ENCODE data around the gene IL12B.
"Not testable (repeated sequence)": the region's sequence is repeated elsewhere in the genome, so short reads cannot be mapped to it uniquely, and the experiment has no call there.

The IL12B gene

DNA sequence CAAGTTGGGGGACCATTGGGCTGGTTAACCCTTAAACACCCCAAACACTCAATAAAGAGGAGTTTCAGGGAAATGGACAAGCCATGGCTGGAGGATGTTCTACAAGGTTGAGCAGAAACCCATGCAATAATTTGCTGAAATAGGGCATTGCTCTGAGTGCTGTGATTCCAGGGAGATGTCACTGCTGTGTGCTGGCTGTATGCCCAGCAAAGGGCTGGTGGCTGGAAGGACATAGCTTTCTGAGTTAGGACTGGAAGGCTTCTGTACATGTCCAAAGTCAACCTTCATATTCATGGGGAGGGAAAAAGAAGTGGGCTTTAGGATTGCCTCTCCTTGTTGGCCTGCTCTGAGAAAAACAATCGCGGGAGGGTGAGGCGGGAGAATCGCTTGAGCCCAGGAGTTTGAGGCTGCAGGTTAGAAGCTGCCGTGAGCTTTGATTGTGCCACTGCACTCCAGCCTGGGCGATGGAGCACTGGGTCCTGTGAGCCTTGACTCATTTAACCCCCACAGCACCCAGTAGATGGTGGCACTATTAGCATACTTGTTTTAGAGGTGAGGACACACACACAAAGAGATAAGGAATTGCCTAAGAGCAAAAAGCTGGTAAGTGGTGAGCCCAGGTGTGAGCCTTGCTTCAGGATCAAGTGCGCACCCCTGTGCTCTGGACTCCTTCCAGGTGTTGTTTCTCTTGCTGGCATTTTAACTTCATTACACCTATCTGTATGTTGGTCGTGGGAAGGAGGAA lies 20.4 kb downstream of the IL12B start:
- Histone ChIP-seq H3K9ac (ENCODE audit: low read length) (no peak overlapping the region), H3K27ac (ENCODE audit: low read depth, low read length) (no peak overlapping the region), H3K36me3 (ENCODE audit: control insufficient read depth, insufficient read depth, low read length) (no peaks in the 10 kb centered on the region), H3K27me3 (ENCODE audit: control insufficient read depth, insufficient read depth, low read length) (peaks cover 2% of the 10 kb centered on the region), H3K4me3 (ENCODE audit: low read length) (no peak overlapping the region), H3K4me1 (ENCODE audit: control insufficient read depth, insufficient read depth, low read length) (no peaks in the 10 kb centered on the region)

DNA sequence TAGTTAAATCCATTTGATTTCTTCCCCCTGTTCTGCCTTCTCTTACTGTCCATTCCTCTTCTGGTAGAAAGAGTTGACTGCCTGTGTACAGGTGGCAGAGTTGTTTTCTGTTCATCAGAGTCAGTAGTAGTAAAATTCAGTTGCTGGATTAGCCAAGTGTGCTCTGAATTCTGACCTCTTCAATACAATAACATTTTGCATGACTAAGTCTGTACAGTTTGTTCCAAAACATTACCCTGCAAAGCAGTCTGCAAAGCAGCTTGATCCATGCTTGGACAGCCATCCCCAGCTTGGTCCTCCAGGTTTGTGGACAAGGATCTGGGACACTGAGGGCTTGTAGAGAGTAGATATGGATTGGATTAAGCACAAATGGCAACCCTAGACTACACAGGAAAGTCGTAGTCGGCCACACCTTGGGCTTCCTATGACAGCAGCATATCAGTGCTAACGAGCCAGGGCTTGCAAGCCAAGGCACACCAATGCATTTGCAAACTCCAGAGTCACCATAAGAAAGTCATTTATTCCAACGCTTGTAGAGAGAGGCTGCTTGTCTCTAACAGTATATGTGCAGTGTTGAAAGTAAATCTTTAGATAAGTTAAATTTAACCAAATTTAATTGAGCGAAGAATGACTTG lies 25.2 kb downstream of the IL12B start:
- H3K36me3 ChIP-seq (ENCODE audit: control insufficient read depth, insufficient read depth, low read length) = no peaks in the 10 kb centered on the region
- H3K4me3 ChIP-seq (ENCODE audit: low read length) = no peak overlapping the region
- H3K9ac ChIP-seq (ENCODE audit: low read length) = no peak overlapping the region
- no peaks in the 10 kb centered on the region for H3K27me3 ChIP-seq (ENCODE audit: control insufficient read depth, insufficient read depth, low read length)
- no peak overlapping the region for H3K27ac ChIP-seq (ENCODE audit: low read depth, low read length)
- no peaks in the 10 kb centered on the region for H3K4me1 ChIP-seq (ENCODE audit: control insufficient read depth, insufficient read depth, low read length)

- no peak overlapping the region for H3K27ac ChIP-seq (ENCODE audit: low read depth, low read length)
- no peak overlapping the region for H3K4me3 ChIP-seq (ENCODE audit: low read length)
These were observed 27.0 kb downstream of the IL12B start for GRCh38 chr5:159303286-159303685.

DNA sequence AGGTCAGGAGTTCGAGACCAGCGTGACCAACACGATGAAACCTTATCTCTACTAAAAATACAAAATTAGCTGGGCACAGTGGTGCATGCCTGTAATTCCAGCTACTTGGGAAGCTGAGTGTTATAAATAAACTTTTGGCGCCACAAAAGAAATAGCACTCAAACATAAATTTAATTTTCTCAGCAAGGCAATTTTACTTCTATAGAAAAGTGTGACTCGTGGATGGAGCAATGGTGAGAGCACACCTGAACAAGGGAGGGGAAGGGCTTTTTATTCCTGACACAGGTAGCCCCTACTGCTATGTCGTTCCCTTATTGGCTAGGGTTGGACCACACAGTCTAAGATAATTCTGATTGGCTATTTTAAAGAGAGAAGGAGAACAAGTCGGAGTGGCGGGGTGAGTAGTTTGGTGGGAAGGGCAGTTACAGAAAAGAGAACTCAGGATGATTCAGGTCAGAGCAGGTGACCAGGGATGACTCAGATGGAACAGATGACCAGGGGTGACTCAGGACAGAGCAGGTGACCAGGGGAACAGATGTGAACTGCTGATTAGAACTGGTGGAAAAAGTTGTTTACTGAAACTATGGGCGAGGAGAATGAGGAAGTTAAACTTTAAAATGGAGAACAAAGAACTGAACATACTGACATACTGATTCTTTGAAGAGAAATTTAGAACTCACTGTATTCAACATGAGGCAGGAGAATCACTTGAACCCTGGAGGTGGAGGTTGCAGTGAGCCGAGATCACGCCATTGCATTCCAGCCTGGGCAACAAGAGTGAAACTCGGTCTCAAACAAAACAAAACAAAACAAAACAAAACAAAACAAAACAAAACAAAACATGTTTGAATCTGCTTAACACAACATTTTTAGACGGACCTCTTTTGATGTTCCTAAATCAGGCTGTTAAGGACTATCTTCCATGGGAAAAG lies 28.1 kb downstream of the IL12B start:
- not testable (repeated sequence) for H3K4me1 ChIP-seq (ENCODE audit: control insufficient read depth, insufficient read depth, low read length); H3K27ac ChIP-seq (ENCODE audit: low read depth, low read length); H3K36me3 ChIP-seq (ENCODE audit: control insufficient read depth, insufficient read depth, low read length); H3K27me3 ChIP-seq (ENCODE audit: control insufficient read depth, insufficient read depth, low read length); H3K9ac ChIP-seq (ENCODE audit: low read length); H3K4me3 ChIP-seq (ENCODE audit: low read length)

More at GRCh38 chr5:159303286-159303685, 27.0 kb downstream of the IL12B start:
- no peaks in the 10 kb centered on the region for H3K36me3 ChIP-seq (ENCODE audit: control insufficient read depth, insufficient read depth, low read length)
- no peaks in the 10 kb centered on the region for H3K4me1 ChIP-seq (ENCODE audit: control insufficient read depth, insufficient read depth, low read length)
- no peak overlapping the region for H3K9ac ChIP-seq (ENCODE audit: low read length)
- H3K27me3 ChIP-seq (ENCODE audit: control insufficient read depth, insufficient read depth, low read length) = no peaks in the 10 kb centered on the region

DNA sequence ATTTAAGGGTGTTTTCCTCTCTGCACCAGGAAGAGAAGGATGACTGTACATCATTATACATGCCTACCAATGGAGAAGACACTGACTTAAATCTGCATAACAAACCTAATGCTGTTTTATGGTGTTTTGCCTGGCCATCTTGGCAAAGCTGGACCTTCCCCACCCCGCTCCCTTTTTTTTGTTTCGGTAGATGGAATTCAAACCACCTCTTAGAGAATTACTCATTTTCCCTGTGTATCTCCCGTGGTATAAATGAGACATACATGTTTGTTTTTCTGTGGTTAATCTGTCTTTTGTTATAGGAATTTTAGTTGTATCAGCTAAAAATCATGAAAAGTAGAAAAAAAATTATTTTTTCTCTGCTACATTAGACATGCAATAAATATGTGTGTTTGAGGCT lies 28.8 kb downstream of the IL12B start:
- H3K36me3 ChIP-seq (ENCODE audit: control insufficient read depth, insufficient read depth, low read length) = no peaks in the 10 kb centered on the region
- H3K4me1 ChIP-seq (ENCODE audit: control insufficient read depth, insufficient read depth, low read length) = no peaks in the 10 kb centered on the region
- no peak overlapping the region for H3K9ac ChIP-seq (ENCODE audit: low read length)
- H3K27ac ChIP-seq (ENCODE audit: low read depth, low read length) = no peak overlapping the region
- H3K27me3 ChIP-seq (ENCODE audit: control insufficient read depth, insufficient read depth, low read length) = no peaks in the 10 kb centered on the region
- no peak overlapping the region for H3K4me3 ChIP-seq (ENCODE audit: low read length)

GRCh38 chr5:159297300-159297699 lies 33.0 kb downstream of the IL12B start:
- not testable (repeated sequence) for H3K4me3 ChIP-seq (ENCODE audit: low read length); H3K27ac ChIP-seq (ENCODE audit: low read depth, low read length); H3K9ac ChIP-seq (ENCODE audit: low read length); H3K4me1 ChIP-seq (ENCODE audit: control insufficient read depth, insufficient read depth, low read length); H3K36me3 ChIP-seq (ENCODE audit: control insufficient read depth, insufficient read depth, low read length); H3K27me3 ChIP-seq (ENCODE audit: control insufficient read depth, insufficient read depth, low read length)

GRCh38 chr5:159294921-159295320 lies 35.4 kb downstream of the IL12B start:
- Histone ChIP-seq H3K9ac (ENCODE audit: low read length) (no peak overlapping the region), H3K27me3 (ENCODE audit: control insufficient read depth, insufficient read depth, low read length) (peaks cover 2% of the 10 kb centered on the region), H3K36me3 (ENCODE audit: control insufficient read depth, insufficient read depth, low read length) (no peaks in the 10 kb centered on the region), H3K4me3 (ENCODE audit: low read length) (no peak overlapping the region), H3K27ac (ENCODE audit: low read depth, low read length) (no peak overlapping the region), H3K4me1 (ENCODE audit: control insufficient read depth, insufficient read depth, low read length) (no peaks in the 10 kb centered on the region)

GRCh38 chr5:159290741-159291140 lies 39.5 kb downstream of the IL12B start:
- no peak overlapping the region for H3K4me3 ChIP-seq (ENCODE audit: low read length)
- peaks cover 2% of the 10 kb centered on the region for H3K27me3 ChIP-seq (ENCODE audit: control insufficient read depth, insufficient read depth, low read length)
- H3K27ac ChIP-seq (ENCODE audit: low read depth, low read length) = no peak overlapping the region
- no peak overlapping the region for H3K9ac ChIP-seq (ENCODE audit: low read length)
- no peaks in the 10 kb centered on the region for H3K4me1 ChIP-seq (ENCODE audit: control insufficient read depth, insufficient read depth, low read length)
- no peaks in the 10 kb centered on the region for H3K36me3 ChIP-seq (ENCODE audit: control insufficient read depth, insufficient read depth, low read length)

GRCh38 chr5:159286420-159287035 lies 43.8 kb downstream of the IL12B start:
- H3K4me3 ChIP-seq (ENCODE audit: low read length) = no peak overlapping the region
- no peak overlapping the region for H3K9ac ChIP-seq (ENCODE audit: low read length)
- H3K4me1 ChIP-seq (ENCODE audit: control insufficient read depth, insufficient read depth, low read length) = no peaks in the 10 kb centered on the region
- H3K27me3 ChIP-seq (ENCODE audit: control insufficient read depth, insufficient read depth, low read length) = peaks cover 2% of the 10 kb centered on the region
- no peaks in the 10 kb centered on the region for H3K36me3 ChIP-seq (ENCODE audit: control insufficient read depth, insufficient read depth, low read length)
- no peak overlapping the region for H3K27ac ChIP-seq (ENCODE audit: low read depth, low read length)

- Histone ChIP-seq H3K4me3 (ENCODE audit: low read length) (no peak overlapping the region), H3K9ac (ENCODE audit: low read length) (no peak overlapping the region), H3K27ac (ENCODE audit: low read depth, low read length) (no peak overlapping the region), H3K36me3 (ENCODE audit: control insufficient read depth, insufficient read depth, low read length) (peaks cover 10% of the 10 kb centered on the region), H3K4me1 (ENCODE audit: control insufficient read depth, insufficient read depth, low read length) (no peaks in the 10 kb centered on the region), H3K27me3 (ENCODE audit: control insufficient read depth, insufficient read depth, low read length) (no peaks in the 10 kb centered on the region)
These were observed 55.6 kb downstream of the IL12B start for GRCh38 chr5:159274676-159275075.

GRCh38 chr5:159273923-159274322 lies 56.4 kb downstream of the IL12B start:
- H3K4me1 ChIP-seq (ENCODE audit: control insufficient read depth, insufficient read depth, low read length) = no peaks in the 10 kb centered on the region
- H3K27ac ChIP-seq (ENCODE audit: low read depth, low read length) = no peak overlapping the region
- no peak overlapping the region for H3K4me3 ChIP-seq (ENCODE audit: low read length)
- H3K9ac ChIP-seq (ENCODE audit: low read length) = no peak overlapping the region
- peaks cover 6% of the 10 kb centered on the region for H3K36me3 ChIP-seq (ENCODE audit: control insufficient read depth, insufficient read depth, low read length)
- no peaks in the 10 kb centered on the region for H3K27me3 ChIP-seq (ENCODE audit: control insufficient read depth, insufficient read depth, low read length)

DNA sequence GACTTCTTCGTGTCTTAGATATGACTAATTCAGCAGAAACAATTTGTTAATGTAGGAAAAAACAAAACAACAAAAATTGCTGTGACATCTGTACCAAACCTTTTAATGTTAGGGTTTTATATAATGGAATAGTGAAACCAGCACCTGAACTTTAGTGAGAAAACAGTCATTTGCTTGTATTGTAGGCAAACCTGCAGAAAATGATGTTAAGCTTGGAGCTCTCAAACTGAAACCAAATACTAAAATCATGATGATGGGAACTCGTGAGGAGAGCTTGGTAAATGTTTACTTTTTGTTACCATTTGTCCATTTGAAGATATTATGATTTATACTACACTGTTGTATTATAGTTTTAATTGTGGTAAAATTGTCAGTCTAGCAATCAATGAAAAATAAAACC lies 60.6 kb downstream of the IL12B start:
- no peak overlapping the region for H3K4me3 ChIP-seq (ENCODE audit: low read length)
- H3K27me3 ChIP-seq (ENCODE audit: control insufficient read depth, insufficient read depth, low read length) = no peaks in the 10 kb centered on the region
- no peak overlapping the region for H3K27ac ChIP-seq (ENCODE audit: low read depth, low read length)
- H3K36me3 ChIP-seq (ENCODE audit: control insufficient read depth, insufficient read depth, low read length) = peaks cover 3% of the 10 kb centered on the region
- no peaks in the 10 kb centered on the region for H3K4me1 ChIP-seq (ENCODE audit: control insufficient read depth, insufficient read depth, low read length)
- H3K9ac ChIP-seq (ENCODE audit: low read length) = no peak overlapping the region

Data from rectal smooth muscle tissue (tissue), 1 donor.